GM19240 (cell line): ENCODE data around the gene UBE2H.
"Not testable (repeated sequence)": the region's sequence is repeated elsewhere in the genome, so short reads cannot be mapped to it uniquely, and the experiment has no call there.

Source experiments
- DNase-seq: peaks from one replicate; pipeline ENCODE4 v3.0.0; 2011; ENCODE audit warnings: low spot score; ENCODE audit not compliant: insufficient read length

The UBE2H gene

GRCh38 chr7:129843978-129844840, 108.6 kb downstream of the UBE2H start:
- DNase-seq: no peak

- no peak for DNase-seq
Observed at GRCh38 chr7:129843365-129843898, 109.3 kb downstream of the UBE2H start.

- DNase-seq: no peak
Observed at GRCh38 chr7:129841465-129841864, 111.3 kb downstream of the UBE2H start.

GRCh38 chr7:129840757-129841156, 112.0 kb downstream of the UBE2H start:
- DNase-seq: no peak

GRCh38 chr7:129836983-129837382, 115.8 kb downstream of the UBE2H start:
- no peak for DNase-seq

- DNase-seq: no peak
Observed at GRCh38 chr7:129835569-129835968, 117.2 kb downstream of the UBE2H start.

GRCh38 chr7:129833353-129833752, 119.4 kb downstream of the UBE2H start:
- not testable (repeated sequence) for DNase-seq

- DNase-seq: no peak
Observed at GRCh38 chr7:129832701-129833227, 120.0 kb downstream of the UBE2H start.

- no peak for DNase-seq
Observed at GRCh38 chr7:129832282-129832681, 120.5 kb downstream of the UBE2H start.

- DNase-seq: no peak
Observed at GRCh38 chr7:129831424-129832058, 121.2 kb downstream of the UBE2H start.

- no peak for DNase-seq
Observed at GRCh38 chr7:129830949-129831348, 121.8 kb downstream of the UBE2H start.

- peak; percentile 22 for DNase-seq
Observed at GRCh38 chr7:129829737-129830631, 122.8 kb downstream of the UBE2H start.

GRCh38 chr7:129828989-129829736, 123.6 kb downstream of the UBE2H start:
- no peak for DNase-seq

- DNase-seq: no peak
Observed at GRCh38 chr7:129828078-129828762, 124.5 kb downstream of the UBE2H start.

- DNase-seq: no peak
Observed at GRCh38 chr7:129827467-129827990, 125.2 kb downstream of the UBE2H start.

GRCh38 chr7:129826895-129827294, 125.9 kb downstream of the UBE2H start:
- DNase-seq: not testable (repeated sequence)

GRCh38 chr7:129825209-129825970, 127.4 kb downstream of the UBE2H start:
- DNase-seq: peak; percentile 50

GRCh38 chr7:129824291-129825208, 128.2 kb downstream of the UBE2H start:
- DNase-seq: no peak
